Activated CD4-positive, alpha-beta memory T cell treated with anti-CD3 and anti-CD28 coated beads, Interleukin-2, amount 10 ng/mL, durations not matched to agents 7 days and 5 days (primary cell): Measurements from ENCODE around the gene SAP30. TPM values are rescaled to one million over a fixed set of nuclear protein-coding genes. Genes with fewer than 3 reads are reported as not detected.

Source experiments
- CTCF ChIA-PET: fragments of 350-600 bp; sonication (Branson Sonifier 250); formaldehyde crosslinking; loops from one replicate; lab custom pipeline; 2021; ENCODE audit warnings: antibody characterized with exemption, inconsistent platforms; lab: Charles Lee
- POLR2A ChIA-PET: fragments of 350-600 bp; sonication (Branson Sonifier 250); formaldehyde crosslinking; loops from one replicate; lab custom pipeline; 2021; ENCODE audit warnings: antibody characterized with exemption; lab: Charles Lee
- DNase-seq: peaks from one replicate; pipeline ENCODE4 v3.0.0-alpha.2; 2020
- H3K27ac Mint-ChIP-seq: one replicate; pipeline ENCODE4 v1.8.0; 2021; ENCODE audit warnings: mild to moderate bottlenecking, mixed read lengths
- H3K27me3 Mint-ChIP-seq: one replicate; pipeline ENCODE4 v1.8.0; 2021; ENCODE audit warnings: mixed read lengths
- H3K36me3 Mint-ChIP-seq: one replicate; pipeline ENCODE4 v1.8.0; 2021; ENCODE audit warnings: low read depth, mixed read lengths
- H3K4me1 Mint-ChIP-seq: one replicate; pipeline ENCODE4 v1.8.0; 2021; ENCODE audit warnings: mixed read lengths
- H3K4me3 Mint-ChIP-seq: one replicate; pipeline ENCODE4 v1.8.0; 2021; ENCODE audit warnings: mild to moderate bottlenecking, mixed read lengths
- H3K9me3 Mint-ChIP-seq: one replicate; pipeline ENCODE4 v1.8.0; 2021; ENCODE audit warnings: mixed read lengths
- total RNA-seq, 2 experiments: library from RNA; stranded (reverse); gene quantifications; one replicate each; pipeline ENCODE4 v1.2.3, GENCODE V29; 2021

Gene SAP30
- total RNA-seq, 2 experiments from 2014 or later: 27.5 to 29.7 TPM

DNA sequence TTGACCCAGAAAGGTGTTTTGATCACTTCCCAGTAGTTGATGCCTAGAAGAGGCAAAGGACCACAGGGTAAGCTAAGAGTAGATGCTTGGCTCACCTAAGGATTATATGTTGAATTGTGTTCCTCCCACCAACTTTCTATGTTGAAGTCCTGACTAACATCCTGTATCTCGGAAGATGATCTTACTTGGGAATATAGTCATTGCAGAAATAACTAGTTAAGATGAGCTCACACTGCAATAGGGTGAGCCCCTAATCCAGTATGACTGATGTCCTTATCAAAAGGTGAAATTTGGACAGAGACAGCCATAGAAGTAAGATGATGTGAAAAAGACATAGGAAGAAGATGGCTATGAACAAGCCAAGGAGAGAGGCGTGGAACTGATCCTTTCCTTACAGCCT is 33.3 kb upstream of the SAP30 start:
- peaks cover 19% of the 10 kb centered on the region for H3K36me3 Mint-ChIP-seq
- DNase-seq: no peak
- no peaks in the 10 kb centered on the region for H3K9me3 Mint-ChIP-seq
- no peak overlapping the region for H3K4me3 Mint-ChIP-seq
- ChIA-PET CTCF (interaction anchor here (7.9 kb wide), 1 partner anchor 33 kb away, joined by 90 read pairs; the partner anchor contains the start of gene SAP30), POLR2A (interaction anchor here (5.8 to 14.2 kb wide), 2 partner anchors 8 to 33 kb away, joined by 46 to 710 read pairs; partner anchors contain the start of gene SAP30)
- H3K27me3 Mint-ChIP-seq: peaks cover 3% of the 10 kb centered on the region
- no peak overlapping the region for H3K27ac Mint-ChIP-seq
- H3K4me1 Mint-ChIP-seq: peaks cover 22% of the 10 kb centered on the region

DNA sequence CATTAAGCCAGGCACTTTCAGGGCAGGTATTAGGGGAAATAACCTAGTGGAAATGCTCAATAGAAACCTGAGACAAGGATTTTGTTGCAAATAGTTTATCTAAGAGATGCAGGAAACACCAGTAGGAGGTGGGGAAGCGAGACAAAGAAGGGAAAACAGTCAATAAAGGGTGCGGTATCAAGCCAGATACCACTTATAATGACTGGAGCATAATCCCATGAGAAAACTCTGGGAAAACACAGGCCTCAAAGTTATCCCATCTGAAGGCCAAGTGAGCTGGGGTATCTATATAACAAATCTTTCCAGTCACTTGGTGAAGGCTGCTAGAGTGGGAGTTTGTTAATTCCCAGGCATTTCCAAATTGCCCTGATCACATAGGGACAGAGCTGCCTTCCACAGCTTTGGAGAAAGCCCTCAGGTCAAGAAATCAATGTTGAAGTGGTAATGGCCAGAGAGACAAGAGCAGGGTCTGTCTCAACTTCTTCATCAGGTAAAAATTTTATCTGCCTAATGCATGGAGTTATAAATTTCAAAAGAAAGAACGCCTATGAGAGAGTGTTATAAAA is 26.8 kb upstream of the SAP30 start:
- H3K27me3 Mint-ChIP-seq: peaks cover 12% of the 10 kb centered on the region
- no peaks in the 10 kb centered on the region for H3K9me3 Mint-ChIP-seq
- CTCF ChIA-PET: interaction anchor here (2.1 kb wide), 1 partner anchor 9 kb away, joined by 12 read pairs; the partner anchor contains the start of gene HMGB2
- no peak overlapping the region for H3K27ac Mint-ChIP-seq
- peaks cover 3% of the 10 kb centered on the region for H3K36me3 Mint-ChIP-seq
- H3K4me3 Mint-ChIP-seq: no peak overlapping the region
- POLR2A ChIA-PET: interaction anchor here (6.2 kb wide), 1 partner anchor 9 kb away, joined by 46 read pairs; the partner anchor contains the start of gene HMGB2
- no peak for DNase-seq
- H3K4me1 Mint-ChIP-seq: peaks cover 4% of the 10 kb centered on the region

DNA sequence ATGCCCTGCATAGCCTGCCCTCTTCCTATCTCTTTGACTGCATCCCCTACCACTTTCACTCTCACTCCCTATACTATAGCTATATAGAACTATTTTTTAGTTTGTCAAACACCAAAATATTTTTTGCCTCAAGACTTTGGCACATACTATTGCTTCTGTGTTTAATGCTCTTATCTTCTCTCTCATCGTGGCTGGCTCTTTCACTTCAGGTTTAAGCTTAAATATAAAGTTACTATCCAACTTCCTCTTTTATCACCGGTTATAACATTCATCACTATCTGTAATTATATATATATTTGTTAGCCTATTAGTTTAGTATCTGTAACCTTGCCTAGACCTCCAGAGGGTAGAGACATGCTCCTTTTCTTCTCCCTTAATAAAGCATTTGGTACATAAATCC is 25.1 kb upstream of the SAP30 start:
- Mint-ChIP-seq H3K9me3 (peaks cover 3% of the 10 kb centered on the region), H3K27ac (no peak overlapping the region), H3K4me3 (no peak overlapping the region), H3K4me1 (no peaks in the 10 kb centered on the region), H3K27me3 (peaks cover 17% of the 10 kb centered on the region), H3K36me3 (peaks cover 3% of the 10 kb centered on the region)
- ChIA-PET POLR2A (interaction anchor here (0.9 to 6.2 kb wide), 3 partner anchors 11 to 21 kb away, joined by 3 to 46 read pairs (median 3); partner anchors contain the start of gene HMGB2), CTCF (interaction anchor here (1.0 to 2.1 kb wide), 3 partner anchors 11 to 75 kb away, joined by 3 to 12 read pairs (median 10); partner anchors contain the start of gene HMGB2)
- DNase-seq: no peak

DNA sequence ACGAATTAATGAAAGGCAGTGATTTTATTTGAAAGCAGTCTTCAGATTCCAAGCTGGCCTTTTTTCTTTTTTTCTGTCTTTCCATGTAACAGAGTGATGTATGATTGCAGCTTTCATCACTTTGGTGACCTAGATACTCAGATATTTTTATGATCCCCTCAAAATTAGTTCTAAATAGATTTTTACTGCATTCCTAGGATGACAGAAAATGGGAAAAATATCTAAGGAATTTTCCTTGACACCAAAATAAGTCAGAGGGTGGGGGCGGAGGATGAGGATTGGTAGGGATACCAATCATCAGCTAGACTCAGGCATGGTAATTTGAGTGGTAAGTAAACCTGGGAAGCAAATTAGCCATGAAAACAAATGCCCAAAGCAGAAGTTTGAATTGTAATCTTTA is 24.7 kb upstream of the SAP30 start:
- H3K36me3 Mint-ChIP-seq: peaks cover 3% of the 10 kb centered on the region
- no peak for DNase-seq
- peaks cover 5% of the 10 kb centered on the region for H3K9me3 Mint-ChIP-seq
- no peak overlapping the region for H3K27ac Mint-ChIP-seq
- ChIA-PET CTCF (interaction anchor here (1.0 to 2.1 kb wide), 3 partner anchors 11 to 74 kb away, joined by 3 to 12 read pairs (median 10); partner anchors contain the start of gene HMGB2), POLR2A (interaction anchor here (0.9 to 6.2 kb wide), 3 partner anchors 11 to 21 kb away, joined by 3 to 46 read pairs (median 3); partner anchors contain the start of gene HMGB2)
- peaks cover 16% of the 10 kb centered on the region for H3K27me3 Mint-ChIP-seq
- H3K4me3 Mint-ChIP-seq: no peak overlapping the region
- H3K4me1 Mint-ChIP-seq: no peaks in the 10 kb centered on the region

DNA sequence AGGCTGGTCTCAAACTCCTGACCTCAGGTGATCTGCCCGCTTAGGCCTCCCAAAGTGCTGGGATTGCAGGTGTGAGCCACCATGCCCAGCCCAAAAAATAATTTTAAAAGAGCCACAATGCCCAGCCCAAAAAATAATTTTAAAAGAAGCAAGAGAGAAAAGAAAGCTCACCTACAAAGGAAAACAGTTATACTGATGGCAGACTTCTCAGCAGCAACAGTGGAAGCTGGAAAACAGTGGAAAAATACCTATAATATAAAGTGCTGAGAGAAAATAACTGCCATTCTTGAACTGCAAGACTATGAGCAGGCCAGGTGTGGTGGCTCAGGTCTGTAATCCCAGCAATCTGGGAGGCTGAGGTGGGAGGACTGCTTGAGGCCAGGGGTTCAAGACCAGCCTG is 23.3 kb upstream of the SAP30 start:
- Mint-ChIP-seq H3K27ac (no peak overlapping the region), H3K4me3 (no peak overlapping the region), H3K27me3 (peaks cover 14% of the 10 kb centered on the region), H3K4me1 (no peaks in the 10 kb centered on the region), H3K36me3 (peaks cover 3% of the 10 kb centered on the region), H3K9me3 (peaks cover 5% of the 10 kb centered on the region)
- POLR2A ChIA-PET: interaction anchor here (6.2 kb wide), 1 partner anchor 12 kb away, joined by 46 read pairs; the partner anchor contains the start of gene HMGB2
- DNase-seq: no peak
- CTCF ChIA-PET: interaction anchor here (1.1 to 2.0 kb wide), 2 partner anchors 29 to 73 kb away, joined by 5 to 10 read pairs; no protein-coding TSS in a partner anchor

DNA sequence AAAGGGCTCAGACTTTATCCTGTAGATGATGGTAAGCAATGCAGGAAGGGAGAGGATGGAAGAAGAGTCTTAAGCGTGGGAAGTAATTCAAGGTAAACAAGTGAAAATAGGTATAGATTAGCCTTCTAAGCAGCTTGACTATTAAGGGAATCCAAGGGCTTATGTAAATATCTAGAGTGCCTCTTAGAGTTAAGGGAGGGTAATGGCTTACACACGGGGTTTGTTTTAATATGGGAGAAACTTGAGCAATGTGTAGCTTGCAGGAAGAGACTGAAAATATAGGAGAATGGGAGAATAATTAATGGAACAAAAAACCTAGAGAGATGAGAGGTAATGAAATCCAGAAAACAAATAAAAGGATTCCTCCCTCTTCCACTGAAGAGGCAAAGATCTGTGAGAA is 12.8 kb upstream of the SAP30 start:
- Mint-ChIP-seq H3K4me3 (no peak overlapping the region), H3K36me3 (no peaks in the 10 kb centered on the region), H3K27ac (no peak overlapping the region), H3K9me3 (no peaks in the 10 kb centered on the region), H3K4me1 (peaks cover 3% of the 10 kb centered on the region), H3K27me3 (peaks cover 9% of the 10 kb centered on the region)
- CTCF ChIA-PET: interaction anchor here (0.9 to 1.0 kb wide), 2 partner anchors 12 to 56 kb away, joined by 3 read pairs; no protein-coding TSS in a partner anchor
- no peak for DNase-seq
- POLR2A ChIA-PET: interaction anchor here (3.5 to 4.5 kb wide), 2 partner anchors 12 to 23 kb away, joined by 15 to 24 read pairs; partner anchors contain the start of genes HMGB2 and SAP30

DNA sequence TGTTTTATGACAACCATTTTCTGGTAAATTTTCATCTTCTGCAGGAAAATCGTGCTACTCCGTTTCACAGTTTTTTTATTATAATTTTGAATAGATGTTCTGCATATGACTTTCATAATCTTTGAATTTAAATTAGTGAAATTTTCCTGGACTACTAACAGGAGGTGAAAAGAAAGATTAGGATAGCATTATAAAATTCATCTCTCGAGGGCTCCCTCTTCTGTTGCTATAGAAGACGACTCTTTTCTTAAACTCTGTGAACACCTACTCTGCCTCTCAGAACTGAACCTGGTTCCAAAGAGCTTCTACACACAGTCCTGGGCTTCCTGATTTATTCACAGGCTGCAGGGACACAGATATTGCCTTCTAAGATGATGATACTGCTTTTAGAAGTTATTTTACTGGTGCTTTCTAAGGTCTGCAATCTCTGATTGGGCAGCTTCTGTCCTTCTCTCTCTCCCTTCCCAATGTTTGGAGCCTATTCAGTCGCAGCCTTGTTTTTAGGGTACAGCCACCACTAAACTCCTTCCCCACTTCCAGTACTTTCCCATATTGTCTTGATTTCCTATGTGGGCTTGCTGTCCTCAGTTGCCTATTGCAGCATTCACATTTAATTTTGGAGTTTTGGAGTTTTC is 10.1 kb upstream of the SAP30 start:
- H3K4me1 Mint-ChIP-seq: peaks cover 11% of the 10 kb centered on the region
- peaks cover 12% of the 10 kb centered on the region for H3K36me3 Mint-ChIP-seq
- H3K4me3 Mint-ChIP-seq: no peak overlapping the region
- H3K27ac Mint-ChIP-seq: no peak overlapping the region
- no peak for DNase-seq
- CTCF ChIA-PET: interaction anchor here (0.7 to 1.2 kb wide), 3 partner anchors 9 to 347 kb away, joined by 3 to 11 read pairs (median 3); partner anchors contain the start of gene SAP30
- POLR2A ChIA-PET: interaction anchor here (1.3 kb wide), 1 partner anchor 27 kb away, joined by 10 read pairs; the partner anchor contains the start of gene HMGB2
- peaks cover 3% of the 10 kb centered on the region for H3K27me3 Mint-ChIP-seq
- H3K9me3 Mint-ChIP-seq: no peaks in the 10 kb centered on the region

DNA sequence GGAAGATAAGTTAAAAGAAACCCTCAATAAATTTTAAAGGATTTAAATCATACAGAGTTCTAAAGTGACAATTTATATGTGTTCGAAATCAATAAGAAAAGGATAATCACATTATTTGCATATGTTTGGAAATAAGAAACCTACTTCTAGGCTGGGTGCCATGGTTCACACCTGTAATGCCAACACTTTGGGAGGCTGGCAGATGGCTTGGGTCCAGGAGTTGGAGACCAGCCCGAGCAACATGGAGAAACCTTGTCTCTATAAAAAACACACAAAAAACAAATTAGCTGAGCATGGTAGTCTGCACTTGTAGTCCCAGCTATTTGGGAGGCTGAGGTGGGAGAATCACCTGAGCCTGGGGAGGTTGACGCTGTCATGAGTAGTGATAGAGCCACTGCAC is 8.1 kb upstream of the SAP30 start:
- Mint-ChIP-seq H3K4me3 (no peak overlapping the region), H3K27me3 (peaks cover 3% of the 10 kb centered on the region), H3K36me3 (peaks cover 16% of the 10 kb centered on the region), H3K4me1 (peaks cover 30% of the 10 kb centered on the region), H3K9me3 (no peaks in the 10 kb centered on the region), H3K27ac (no peak overlapping the region)
- ChIA-PET CTCF (no interaction called here), POLR2A (no interaction called here)
- no peak for DNase-seq

DNA sequence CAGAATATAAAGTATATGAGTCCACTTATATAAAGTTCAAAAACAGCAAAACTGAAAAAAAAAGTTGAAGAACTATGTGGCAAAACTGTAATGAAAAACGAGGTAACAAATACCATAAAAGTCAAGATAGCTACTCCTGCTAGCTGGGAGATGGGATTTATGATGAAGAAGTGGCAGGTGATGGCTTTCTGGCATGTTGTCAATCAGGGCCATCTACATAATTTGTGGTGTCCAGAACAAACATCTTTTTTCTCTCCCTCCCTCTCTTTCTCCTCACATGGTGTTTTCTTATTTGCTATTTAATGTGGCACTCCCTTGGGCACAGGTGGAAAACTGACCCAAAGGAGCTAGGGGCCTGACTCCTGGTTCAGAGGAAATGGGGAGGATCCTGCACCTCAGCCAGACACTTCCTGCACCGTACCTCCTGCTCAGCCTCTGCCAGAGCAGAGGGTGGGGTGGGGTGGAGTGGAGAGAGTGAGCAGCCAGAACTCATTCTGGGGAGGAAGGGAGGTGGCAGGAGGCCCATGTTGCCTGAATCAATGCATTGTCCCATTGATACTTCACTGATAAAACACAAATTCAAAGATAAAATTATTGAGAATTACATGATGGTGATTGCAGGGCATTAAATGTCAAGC is 5.3 kb upstream of the SAP30 start:
- no peak overlapping the region for H3K4me3 Mint-ChIP-seq
- CTCF ChIA-PET: interaction anchor here (0.9 kb wide), 1 partner anchor 9 kb away, joined by 3 read pairs; no protein-coding TSS in a partner anchor
- no peaks in the 10 kb centered on the region for H3K27me3 Mint-ChIP-seq
- no peaks in the 10 kb centered on the region for H3K9me3 Mint-ChIP-seq
- POLR2A ChIA-PET: interaction anchor here (1.3 to 2.5 kb wide), 2 partner anchors 31 to 34 kb away, joined by 6 to 28 read pairs; partner anchors contain the start of gene HMGB2
- peak overlapping the region; percentile 51 for H3K27ac Mint-ChIP-seq
- peaks cover 39% of the 10 kb centered on the region for H3K4me1 Mint-ChIP-seq
- DNase-seq: peak; percentile 40
- peaks cover 16% of the 10 kb centered on the region for H3K36me3 Mint-ChIP-seq

DNA sequence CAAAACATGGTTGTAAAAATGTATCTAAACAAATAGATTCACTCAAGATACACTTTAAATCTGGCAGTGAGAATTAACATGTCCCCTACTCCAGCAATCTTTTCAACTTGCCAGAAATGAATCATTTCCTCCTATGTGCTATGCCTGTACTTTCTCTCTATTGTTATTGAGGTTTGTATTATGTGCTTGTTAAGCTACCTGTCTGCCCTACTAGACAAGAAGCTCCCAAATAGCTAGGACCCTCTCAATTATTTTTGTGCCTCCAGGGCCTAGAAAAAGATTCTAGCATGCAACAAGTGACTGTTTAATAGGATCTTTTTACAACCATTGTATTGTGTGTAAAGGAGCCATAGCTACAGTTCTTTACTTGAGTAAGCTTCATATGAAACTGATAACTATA is 3.5 kb upstream of the SAP30 start:
- DNase-seq: no peak
- Mint-ChIP-seq H3K36me3 (peaks cover 26% of the 10 kb centered on the region), H3K27me3 (no peaks in the 10 kb centered on the region), H3K4me3 (peak overlapping the region; percentile 42), H3K27ac (peak overlapping the region; percentile 33), H3K9me3 (no peaks in the 10 kb centered on the region), H3K4me1 (peaks cover 41% of the 10 kb centered on the region)
- CTCF ChIA-PET: interaction anchor here (0.9 to 6.5 kb wide), 6 partner anchors 28 to 66 kb away, joined by 3 to 90 read pairs (median 4); partner anchors contain the start of gene HMGB2
- POLR2A ChIA-PET: interaction anchor here (0.8 to 7.8 kb wide), 6 partner anchors 22 to 199 kb away, joined by 3 to 710 read pairs (median 4); partner anchors contain the start of genes GALNT7 and HMGB2

DNA sequence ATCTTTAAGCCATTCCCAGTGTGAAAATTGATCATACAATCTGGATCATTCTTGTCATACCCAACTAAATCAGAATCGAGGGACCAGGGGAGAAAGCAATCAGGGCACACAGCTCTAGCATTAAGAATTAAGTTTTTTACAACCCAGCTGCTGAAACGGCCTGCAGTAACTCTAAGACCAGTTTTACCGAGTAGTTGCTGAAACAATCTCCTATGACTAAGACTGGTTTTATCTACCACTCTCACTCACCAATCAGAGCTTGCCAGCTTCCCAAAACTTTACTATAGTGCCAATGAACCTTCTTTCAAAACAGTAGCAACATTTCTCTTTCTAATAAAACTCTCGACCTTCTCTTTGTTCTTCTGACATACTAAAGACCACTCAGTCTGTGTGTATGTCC is 2.8 kb upstream of the SAP30 start:
- peaks cover 46% of the 10 kb centered on the region for H3K4me1 Mint-ChIP-seq
- CTCF ChIA-PET: interaction anchor here (0.9 to 6.5 kb wide), 6 partner anchors 28 to 66 kb away, joined by 3 to 90 read pairs (median 4); partner anchors contain the start of gene HMGB2
- H3K27me3 Mint-ChIP-seq: no peaks in the 10 kb centered on the region
- peak overlapping the region; percentile 60 for H3K27ac Mint-ChIP-seq
- H3K4me3 Mint-ChIP-seq: peak overlapping the region; percentile 63
- no peak for DNase-seq
- peaks cover 26% of the 10 kb centered on the region for H3K36me3 Mint-ChIP-seq
- H3K9me3 Mint-ChIP-seq: no peaks in the 10 kb centered on the region
- POLR2A ChIA-PET: interaction anchor here (0.6 to 7.8 kb wide), 6 partner anchors 10 to 200 kb away, joined by 3 to 710 read pairs (median 4); partner anchors contain the start of genes GALNT7 and HMGB2

DNA sequence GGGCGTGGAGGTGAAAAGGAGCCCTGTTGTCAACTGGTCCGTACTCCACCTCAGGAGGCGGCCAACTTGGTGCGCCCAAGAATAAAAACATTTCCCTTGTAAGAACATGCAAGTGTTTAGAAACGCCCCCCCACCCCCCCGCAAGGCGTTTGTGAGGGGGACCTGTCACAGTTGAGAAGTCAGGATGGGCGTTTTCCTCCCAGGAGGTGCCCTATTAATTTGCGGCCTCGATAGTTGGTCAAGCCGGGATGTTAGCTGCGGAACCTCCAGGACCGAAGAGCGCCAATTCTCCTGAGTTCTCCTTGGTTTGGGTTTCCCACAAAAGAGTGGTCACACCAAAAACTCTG is 651 bp upstream of the SAP30 start:
- POLR2A ChIA-PET: interaction anchor here (0.9 to 7.8 kb wide), 9 partner anchors 12 to 1152 kb away, joined by 3 to 710 read pairs (median 3); partner anchors contain the start of genes GALNT7, HMGB2 and HPGD
- no peaks in the 10 kb centered on the region for H3K9me3 Mint-ChIP-seq
- CTCF ChIA-PET: interaction anchor here (0.6 to 6.5 kb wide), 11 partner anchors 9 to 914 kb away, joined by 3 to 90 read pairs (median 4); partner anchors contain the start of gene HMGB2
- peak overlapping the region; percentile 97 for H3K27ac Mint-ChIP-seq
- peak; percentile 72 for DNase-seq
- no peaks in the 10 kb centered on the region for H3K27me3 Mint-ChIP-seq
- H3K4me3 Mint-ChIP-seq: peak overlapping the region; percentile 100
- H3K4me1 Mint-ChIP-seq: peaks cover 56% of the 10 kb centered on the region
- peaks cover 25% of the 10 kb centered on the region for H3K36me3 Mint-ChIP-seq
